ENCODE data around the gene SEC16A.

Gene SEC16A

GRCh38 chr9:136463578-136463977, 19.3 kb downstream of the SEC16A start:
- no peak for TF ChIP-seq CTCF (IDR thresholded peaks at IDR 0.05)
- Histone ChIP-seq H3K27ac (no peak overlapping the region), H3K4me1 (ENCODE audit: control insufficient read depth in 1 of 2, insufficient read depth in 1 of 2, low read depth in 1 of 2, low read length in 1 of 2) (no peaks in the 10 kb centered on the region), H3K27me3 (no peaks in the 10 kb centered on the region), H3K4me3 (ENCODE audit: low read depth in 1 of 2, low read length in 1 of 2) (no peak overlapping the region), H3K36me3 (peaks cover 100% of the 10 kb centered on the region), H3K9me3 (no peaks in the 10 kb centered on the region)

GRCh38 chr9:136462664-136463063, 20.2 kb downstream of the SEC16A start:
- no peak for TF ChIP-seq CTCF (IDR thresholded peaks at IDR 0.05)
- no peak overlapping the region for H3K27ac ChIP-seq
- H3K9me3 ChIP-seq, result no peaks in the 10 kb centered on the region
- no peaks in the 10 kb centered on the region for H3K27me3 ChIP-seq
- no peak overlapping the region for H3K4me3 ChIP-seq (ENCODE audit: low read depth in 1 of 2, low read length in 1 of 2)
- H3K4me1 ChIP-seq (ENCODE audit: control insufficient read depth in 1 of 2, insufficient read depth in 1 of 2, low read depth in 1 of 2, low read length in 1 of 2), result no peaks in the 10 kb centered on the region
- H3K36me3 ChIP-seq, result peaks cover 100% of the 10 kb centered on the region

- H3K4me3 ChIP-seq (ENCODE audit: low read depth in 1 of 2, low read length in 1 of 2), result no peak overlapping the region
- H3K27me3 ChIP-seq, result no peaks in the 10 kb centered on the region
- H3K36me3 ChIP-seq, result peaks cover 100% of the 10 kb centered on the region
- no peaks in the 10 kb centered on the region for H3K4me1 ChIP-seq (ENCODE audit: control insufficient read depth in 1 of 2, insufficient read depth in 1 of 2, low read depth in 1 of 2, low read length in 1 of 2)
- TF ChIP-seq CTCF (IDR thresholded peaks at IDR 0.05), result no peak
- no peak overlapping the region for H3K27ac ChIP-seq
- no peaks in the 10 kb centered on the region for H3K9me3 ChIP-seq
Observed at GRCh38 chr9:136460772-136461325, 22.0 kb downstream of the SEC16A start.

GRCh38 chr9:136459425-136459824, 23.4 kb downstream of the SEC16A start:
- H3K27me3 ChIP-seq, result no peaks in the 10 kb centered on the region
- no peak for TF ChIP-seq CTCF (IDR thresholded peaks at IDR 0.05)
- no peak overlapping the region for H3K4me3 ChIP-seq (ENCODE audit: low read depth in 1 of 2, low read length in 1 of 2)
- H3K27ac ChIP-seq, result no peak overlapping the region
- peaks cover 100% of the 10 kb centered on the region for H3K36me3 ChIP-seq
- no peaks in the 10 kb centered on the region for H3K4me1 ChIP-seq (ENCODE audit: control insufficient read depth in 1 of 2, insufficient read depth in 1 of 2, low read depth in 1 of 2, low read length in 1 of 2)
- H3K9me3 ChIP-seq, result no peaks in the 10 kb centered on the region

- H3K27me3 ChIP-seq, result no peaks in the 10 kb centered on the region
- H3K27ac ChIP-seq, result no peak overlapping the region
- peaks cover 93% of the 10 kb centered on the region for H3K36me3 ChIP-seq
- no peaks in the 10 kb centered on the region for H3K4me1 ChIP-seq (ENCODE audit: control insufficient read depth in 1 of 2, insufficient read depth in 1 of 2, low read depth in 1 of 2, low read length in 1 of 2)
- no peaks in the 10 kb centered on the region for H3K9me3 ChIP-seq
- H3K4me3 ChIP-seq (ENCODE audit: low read depth in 1 of 2, low read length in 1 of 2), result no peak overlapping the region
- TF ChIP-seq CTCF (IDR thresholded peaks at IDR 0.05), result no peak
Observed at GRCh38 chr9:136457326-136457725, 25.5 kb downstream of the SEC16A start.

- TF ChIP-seq CTCF (IDR thresholded peaks at IDR 0.05), result no peak
- Histone ChIP-seq H3K9me3 (no peaks in the 10 kb centered on the region), H3K27ac (no peak overlapping the region), H3K4me1 (ENCODE audit: control insufficient read depth in 1 of 2, insufficient read depth in 1 of 2, low read depth in 1 of 2, low read length in 1 of 2) (no peaks in the 10 kb centered on the region), H3K4me3 (ENCODE audit: low read depth in 1 of 2, low read length in 1 of 2) (no peak overlapping the region), H3K36me3 (peaks cover 92% of the 10 kb centered on the region), H3K27me3 (no peaks in the 10 kb centered on the region)
Observed at GRCh38 chr9:136456258-136456657, 26.6 kb downstream of the SEC16A start.
